ENCODE measurements around the gene DERA.
"Not testable (repeated sequence)": the region's sequence is repeated elsewhere in the genome, so short reads cannot be mapped to it uniquely, and the experiment has no call there.

Gene DERA

DNA sequence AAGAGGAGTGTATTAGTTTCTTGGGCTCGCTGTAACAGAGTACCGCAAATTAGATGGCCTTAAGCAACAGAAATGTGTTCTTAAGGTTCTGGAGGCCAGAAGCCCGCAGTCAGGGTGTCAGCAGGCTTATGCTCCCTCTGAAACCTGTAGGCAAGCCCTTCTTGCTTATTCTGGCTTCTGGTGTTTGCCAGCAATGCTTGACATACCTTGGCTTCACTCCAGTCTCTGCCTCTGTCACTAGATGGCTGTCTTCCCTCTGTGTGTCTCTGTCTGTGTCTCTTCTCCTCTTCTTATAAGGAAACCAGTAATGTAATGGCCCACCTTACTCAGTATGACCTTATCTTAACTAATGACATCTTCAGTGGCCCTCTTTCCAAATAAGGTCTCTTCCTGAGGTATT, 85.1 kb downstream of the DERA start:
- Histone ChIP-seq H3K36me3 (ENCODE audit: control insufficient read depth in 2 of 2, insufficient read depth in 2 of 2, low read length in 2 of 2) (peaks cover 0 to 4% of the 10 kb centered on the region in 2 donors), H3K27ac (ENCODE audit: low read depth in 2 of 2, low read length in 2 of 2) (no peak overlapping the region), H3K9ac (ENCODE audit: low read depth in 1 of 2, low read length in 2 of 2) (no peak overlapping the region), H3K4me1 (ENCODE audit: control insufficient read depth in 2 of 2, insufficient read depth in 2 of 2, low read length in 2 of 2) (peaks cover 2 to 13% of the 10 kb centered on the region in 2 donors), H3K4me3 (ENCODE audit: low read length in 2 of 2) (no peak overlapping the region), H3K9me3 (ENCODE audit: control insufficient read depth in 2 of 2, low read length in 2 of 2) (no peaks in the 10 kb centered on the region), H3K27me3 (ENCODE audit: control insufficient read depth in 2 of 2, insufficient read depth in 2 of 2, low read length in 2 of 2) (no peaks in the 10 kb centered on the region)

DNA sequence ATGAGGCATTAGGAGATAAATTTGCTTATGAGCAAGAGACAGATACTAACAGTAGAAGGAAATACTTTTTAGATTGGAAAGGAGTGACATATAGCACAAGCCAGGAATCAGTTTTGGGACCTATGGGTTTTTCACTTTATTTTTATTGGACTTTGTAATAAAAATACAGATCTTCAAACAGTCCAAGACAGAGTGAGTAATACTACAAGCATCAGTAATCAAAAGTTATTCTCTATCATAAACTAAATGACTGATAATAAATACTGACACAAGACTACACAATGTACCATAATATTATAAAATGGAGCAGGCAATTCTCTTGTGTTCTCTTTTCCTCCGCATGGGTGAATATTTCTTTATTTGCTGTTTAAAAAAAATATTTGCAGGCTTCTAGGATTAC, 85.8 kb downstream of the DERA start:
- Histone ChIP-seq H3K9me3 (ENCODE audit: control insufficient read depth in 2 of 2, low read length in 2 of 2) (no peaks in the 10 kb centered on the region), H3K36me3 (ENCODE audit: control insufficient read depth in 2 of 2, insufficient read depth in 2 of 2, low read length in 2 of 2) (peaks cover 0 to 4% of the 10 kb centered on the region in 2 donors), H3K4me3 (ENCODE audit: low read length in 2 of 2) (no peak overlapping the region), H3K27ac (ENCODE audit: low read depth in 2 of 2, low read length in 2 of 2) (no peak overlapping the region), H3K9ac (ENCODE audit: low read depth in 1 of 2, low read length in 2 of 2) (no peak overlapping the region), H3K27me3 (ENCODE audit: control insufficient read depth in 2 of 2, insufficient read depth in 2 of 2, low read length in 2 of 2) (no peaks in the 10 kb centered on the region), H3K4me1 (ENCODE audit: control insufficient read depth in 2 of 2, insufficient read depth in 2 of 2, low read length in 2 of 2) (peaks cover 2 to 13% of the 10 kb centered on the region in 2 donors)

DNA sequence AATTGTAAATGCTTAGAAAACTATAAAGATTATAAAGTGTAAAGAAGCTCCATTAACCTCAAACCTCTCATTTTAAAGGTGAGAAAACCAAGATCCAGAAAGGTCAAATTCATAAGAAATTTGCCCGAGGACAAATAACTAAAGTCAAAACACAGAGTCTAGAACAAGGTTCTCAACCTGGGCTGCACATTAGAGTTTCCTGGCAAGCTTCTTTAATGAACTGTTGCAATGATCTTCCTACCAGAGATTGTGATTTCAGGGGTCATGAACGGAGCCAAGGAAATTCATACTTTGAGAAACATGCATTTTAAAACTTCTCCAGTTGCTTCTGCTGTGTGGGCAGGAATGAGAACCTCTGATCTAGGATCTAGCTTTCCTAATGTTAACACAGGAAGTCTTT, 86.8 kb downstream of the DERA start:
- no peaks in the 10 kb centered on the region for H3K27me3 ChIP-seq (ENCODE audit: control insufficient read depth in 2 of 2, insufficient read depth in 2 of 2, low read length in 2 of 2)
- H3K4me1 ChIP-seq (ENCODE audit: control insufficient read depth in 2 of 2, insufficient read depth in 2 of 2, low read length in 2 of 2): peaks cover 2 to 13% of the 10 kb centered on the region in 2 donors
- H3K9me3 ChIP-seq (ENCODE audit: control insufficient read depth in 2 of 2, low read length in 2 of 2): no peaks in the 10 kb centered on the region
- H3K36me3 ChIP-seq (ENCODE audit: control insufficient read depth in 2 of 2, insufficient read depth in 2 of 2, low read length in 2 of 2): peaks cover 3 to 4% of the 10 kb centered on the region in 2 donors
- H3K9ac ChIP-seq (ENCODE audit: low read depth in 1 of 2, low read length in 2 of 2): no peak overlapping the region
- no peak overlapping the region for H3K4me3 ChIP-seq (ENCODE audit: low read length in 2 of 2)
- H3K27ac ChIP-seq (ENCODE audit: low read depth in 2 of 2, low read length in 2 of 2): no peak overlapping the region

DNA sequence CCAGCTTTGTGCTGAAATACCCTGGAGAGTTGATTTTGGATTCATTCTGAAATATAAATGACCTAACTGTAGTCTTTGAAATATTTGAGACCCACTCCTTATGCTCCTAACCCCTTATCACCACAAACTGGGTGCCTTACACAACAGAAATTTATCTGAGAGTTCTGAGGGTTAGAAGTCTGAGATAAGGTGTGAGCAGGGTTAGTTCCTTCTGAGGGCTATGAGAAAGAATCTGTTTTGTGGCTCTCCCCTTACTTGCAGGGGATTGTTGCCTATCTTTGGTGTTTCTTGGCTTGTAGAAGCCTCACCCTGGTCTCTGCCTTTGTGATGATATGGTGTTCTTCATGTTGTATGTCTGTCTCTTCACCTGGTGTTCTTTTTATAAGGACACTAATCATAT, 91.7 kb downstream of the DERA start:
- no peak overlapping the region for H3K27ac ChIP-seq (ENCODE audit: low read depth in 2 of 2, low read length in 2 of 2)
- H3K4me3 ChIP-seq (ENCODE audit: low read length in 2 of 2): no peak overlapping the region
- peaks cover 4 to 6% of the 10 kb centered on the region in 2 donors for H3K36me3 ChIP-seq (ENCODE audit: control insufficient read depth in 2 of 2, insufficient read depth in 2 of 2, low read length in 2 of 2)
- no peaks in the 10 kb centered on the region for H3K9me3 ChIP-seq (ENCODE audit: control insufficient read depth in 2 of 2, low read length in 2 of 2)
- H3K27me3 ChIP-seq (ENCODE audit: control insufficient read depth in 2 of 2, insufficient read depth in 2 of 2, low read length in 2 of 2): no peaks in the 10 kb centered on the region
- no peaks in the 10 kb centered on the region for H3K4me1 ChIP-seq (ENCODE audit: control insufficient read depth in 2 of 2, insufficient read depth in 2 of 2, low read length in 2 of 2)
- no peak overlapping the region for H3K9ac ChIP-seq (ENCODE audit: low read depth in 1 of 2, low read length in 2 of 2)

DNA sequence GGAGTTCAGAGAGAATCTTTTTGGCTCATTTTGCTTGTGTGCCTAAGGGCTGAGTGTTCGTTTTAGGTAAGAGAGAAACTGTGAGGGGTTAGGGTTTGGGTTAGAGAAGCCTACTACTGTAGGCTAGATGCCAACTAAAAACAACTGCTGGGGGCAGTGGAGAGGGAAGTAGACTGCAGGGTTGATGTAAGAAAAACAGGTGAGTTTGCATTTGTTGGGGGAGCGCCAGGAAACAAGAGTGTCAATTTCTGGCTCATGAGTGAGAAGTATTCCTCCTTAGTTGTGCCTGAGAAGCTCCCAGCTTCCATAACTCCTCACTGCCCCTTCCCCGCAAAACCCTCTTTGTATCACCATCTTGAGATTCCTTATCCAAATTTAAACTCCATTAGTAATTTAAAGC, 92.3 kb downstream of the DERA start:
- H3K36me3 ChIP-seq (ENCODE audit: control insufficient read depth in 2 of 2, insufficient read depth in 2 of 2, low read length in 2 of 2): peaks cover 4 to 6% of the 10 kb centered on the region in 2 donors
- no peaks in the 10 kb centered on the region for H3K9me3 ChIP-seq (ENCODE audit: control insufficient read depth in 2 of 2, low read length in 2 of 2)
- no peaks in the 10 kb centered on the region for H3K4me1 ChIP-seq (ENCODE audit: control insufficient read depth in 2 of 2, insufficient read depth in 2 of 2, low read length in 2 of 2)
- no peak overlapping the region for H3K9ac ChIP-seq (ENCODE audit: low read depth in 1 of 2, low read length in 2 of 2)
- no peak overlapping the region for H3K4me3 ChIP-seq (ENCODE audit: low read length in 2 of 2)
- H3K27me3 ChIP-seq (ENCODE audit: control insufficient read depth in 2 of 2, insufficient read depth in 2 of 2, low read length in 2 of 2): no peaks in the 10 kb centered on the region
- H3K27ac ChIP-seq (ENCODE audit: low read depth in 2 of 2, low read length in 2 of 2): no peak overlapping the region

DNA sequence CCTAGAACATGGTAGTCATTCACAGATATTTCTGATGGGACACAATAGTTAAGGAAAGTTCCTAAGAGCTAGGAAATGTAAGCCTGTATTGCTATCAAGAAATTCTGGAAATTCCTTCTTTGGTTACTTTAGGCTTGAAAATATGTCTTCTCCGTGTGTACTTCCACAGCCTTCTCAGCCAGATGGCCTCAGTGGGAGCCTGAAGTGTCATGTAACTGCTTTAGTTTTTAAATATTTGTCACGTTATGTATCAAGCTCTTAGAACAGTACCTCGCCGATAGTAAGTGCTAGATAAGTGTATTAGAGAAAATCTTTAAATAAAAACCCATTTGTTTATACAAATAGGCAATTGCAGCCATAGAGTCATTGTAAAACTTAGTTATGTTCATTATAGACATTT, 95.6 kb downstream of the DERA start:
- Histone ChIP-seq H3K36me3 (ENCODE audit: control insufficient read depth in 2 of 2, insufficient read depth in 2 of 2, low read length in 2 of 2) (peaks cover 0 to 10% of the 10 kb centered on the region in 2 donors), H3K9ac (ENCODE audit: low read depth in 1 of 2, low read length in 2 of 2) (no peak overlapping the region), H3K9me3 (ENCODE audit: control insufficient read depth in 2 of 2, low read length in 2 of 2) (no peaks in the 10 kb centered on the region), H3K27ac (ENCODE audit: low read depth in 2 of 2, low read length in 2 of 2) (no peak overlapping the region), H3K4me1 (ENCODE audit: control insufficient read depth in 2 of 2, insufficient read depth in 2 of 2, low read length in 2 of 2) (no peaks in the 10 kb centered on the region), H3K27me3 (ENCODE audit: control insufficient read depth in 2 of 2, insufficient read depth in 2 of 2, low read length in 2 of 2) (no peaks in the 10 kb centered on the region), H3K4me3 (ENCODE audit: low read length in 2 of 2) (no peak overlapping the region)

DNA sequence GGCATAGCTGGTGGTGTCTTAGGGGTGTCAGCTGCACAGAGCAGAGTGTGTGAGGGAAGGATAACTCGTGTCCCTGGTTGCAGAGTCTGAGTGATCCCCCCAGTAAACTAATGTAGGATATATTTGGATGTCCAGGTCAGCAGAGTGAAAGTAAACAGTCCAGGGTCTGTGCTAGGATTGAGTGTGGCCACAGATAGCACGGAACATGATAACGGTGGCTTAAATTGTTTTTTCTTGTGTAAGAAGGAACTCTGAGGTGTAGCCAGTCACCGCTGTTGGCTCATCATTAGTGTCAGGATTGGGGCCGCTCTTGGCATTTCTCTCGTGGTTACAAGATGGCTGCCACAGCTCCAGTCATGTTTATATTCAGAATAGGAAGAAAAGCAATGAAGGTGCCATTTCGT, 97.3 kb downstream of the DERA start:
- H3K9me3 ChIP-seq (ENCODE audit: control insufficient read depth in 2 of 2, low read length in 2 of 2): no peaks in the 10 kb centered on the region
- no peak overlapping the region for H3K27ac ChIP-seq (ENCODE audit: low read depth in 2 of 2, low read length in 2 of 2)
- H3K4me3 ChIP-seq (ENCODE audit: low read length in 2 of 2): no peak overlapping the region
- H3K4me1 ChIP-seq (ENCODE audit: control insufficient read depth in 2 of 2, insufficient read depth in 2 of 2, low read length in 2 of 2): no peaks in the 10 kb centered on the region
- H3K36me3 ChIP-seq (ENCODE audit: control insufficient read depth in 2 of 2, insufficient read depth in 2 of 2, low read length in 2 of 2): peaks cover 0 to 10% of the 10 kb centered on the region in 2 donors
- no peak overlapping the region for H3K9ac ChIP-seq (ENCODE audit: low read depth in 1 of 2, low read length in 2 of 2)
- H3K27me3 ChIP-seq (ENCODE audit: control insufficient read depth in 2 of 2, insufficient read depth in 2 of 2, low read length in 2 of 2): no peaks in the 10 kb centered on the region

DNA sequence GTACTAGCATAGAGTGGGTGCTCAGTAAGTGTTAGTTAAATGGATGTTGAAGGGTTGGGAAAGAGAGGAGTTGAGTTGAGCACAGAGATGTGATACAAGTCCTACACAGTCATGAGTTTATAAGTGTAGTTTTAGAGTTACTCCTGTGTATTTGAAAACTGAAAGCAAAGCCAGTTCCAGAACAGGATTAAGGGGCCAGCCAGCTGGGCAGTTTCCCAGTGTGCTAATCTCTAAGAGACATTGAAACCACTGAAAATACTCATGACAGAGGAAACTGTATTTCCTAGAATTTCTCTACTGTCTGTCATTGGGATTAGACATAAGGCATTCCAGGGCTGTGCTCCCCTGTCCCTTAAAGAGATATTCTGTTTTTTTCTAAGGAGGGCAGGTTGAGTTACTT, 101.0 kb downstream of the DERA start:
- peaks cover 5 to 7% of the 10 kb centered on the region in 2 donors for H3K36me3 ChIP-seq (ENCODE audit: control insufficient read depth in 2 of 2, insufficient read depth in 2 of 2, low read length in 2 of 2)
- H3K4me3 ChIP-seq (ENCODE audit: low read length in 2 of 2): no peak overlapping the region
- peaks cover 0 to 2% of the 10 kb centered on the region in 2 donors for H3K9me3 ChIP-seq (ENCODE audit: control insufficient read depth in 2 of 2, low read length in 2 of 2)
- no peak overlapping the region for H3K9ac ChIP-seq (ENCODE audit: low read depth in 1 of 2, low read length in 2 of 2)
- no peak overlapping the region for H3K27ac ChIP-seq (ENCODE audit: low read depth in 2 of 2, low read length in 2 of 2)
- H3K4me1 ChIP-seq (ENCODE audit: control insufficient read depth in 2 of 2, insufficient read depth in 2 of 2, low read length in 2 of 2): no peaks in the 10 kb centered on the region
- no peaks in the 10 kb centered on the region for H3K27me3 ChIP-seq (ENCODE audit: control insufficient read depth in 2 of 2, insufficient read depth in 2 of 2, low read length in 2 of 2)

DNA sequence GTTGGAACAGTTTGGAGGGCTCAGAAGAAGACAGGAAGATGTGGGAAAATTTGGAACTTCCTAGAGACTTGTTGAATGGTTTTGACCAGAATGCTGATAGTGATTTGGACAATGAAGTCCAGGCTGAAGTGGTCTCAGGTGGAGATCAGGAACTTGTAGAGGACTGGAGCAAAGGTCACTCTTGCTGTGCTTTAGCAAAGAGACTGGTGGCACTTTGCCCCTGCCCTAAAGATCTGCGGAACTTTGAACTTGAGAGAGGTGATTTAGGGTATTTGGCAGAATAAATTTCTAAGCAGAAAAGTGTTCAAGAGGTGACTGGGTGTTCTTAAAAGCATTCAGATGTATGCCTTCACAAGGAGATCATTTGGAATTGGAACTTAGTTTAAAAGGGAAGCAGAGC, 102.6 kb downstream of the DERA start:
- H3K9ac ChIP-seq (ENCODE audit: low read depth in 1 of 2, low read length in 2 of 2); H3K27me3 ChIP-seq (ENCODE audit: control insufficient read depth in 2 of 2, insufficient read depth in 2 of 2, low read length in 2 of 2); H3K4me1 ChIP-seq (ENCODE audit: control insufficient read depth in 2 of 2, insufficient read depth in 2 of 2, low read length in 2 of 2); H3K27ac ChIP-seq (ENCODE audit: low read depth in 2 of 2, low read length in 2 of 2); H3K36me3 ChIP-seq (ENCODE audit: control insufficient read depth in 2 of 2, insufficient read depth in 2 of 2, low read length in 2 of 2); H3K9me3 ChIP-seq (ENCODE audit: control insufficient read depth in 2 of 2, low read length in 2 of 2); H3K4me3 ChIP-seq (ENCODE audit: low read length in 2 of 2): not testable (repeated sequence)

DNA sequence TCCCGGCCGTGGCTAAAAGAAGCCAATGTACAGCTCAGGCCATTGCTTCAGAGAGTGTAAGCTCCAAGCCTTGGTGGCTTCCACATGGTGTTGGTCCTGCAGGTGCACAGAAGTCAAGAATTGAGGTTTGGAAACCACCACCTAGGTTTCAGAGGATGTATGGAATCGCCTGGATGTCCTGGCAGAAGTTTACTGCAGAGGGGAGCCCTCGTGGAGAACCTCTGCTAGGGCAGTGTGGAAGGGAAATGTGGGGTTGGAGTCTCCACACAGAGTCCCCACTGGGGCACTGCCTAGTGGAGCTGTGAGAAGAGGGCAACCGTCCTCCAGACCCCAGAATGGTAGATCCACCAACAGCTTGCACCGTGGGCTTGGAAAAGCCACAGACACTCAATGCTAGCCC, 103.3 kb downstream of the DERA start:
- not testable (repeated sequence) for H3K4me1 ChIP-seq (ENCODE audit: control insufficient read depth in 2 of 2, insufficient read depth in 2 of 2, low read length in 2 of 2); H3K27me3 ChIP-seq (ENCODE audit: control insufficient read depth in 2 of 2, insufficient read depth in 2 of 2, low read length in 2 of 2); H3K27ac ChIP-seq (ENCODE audit: low read depth in 2 of 2, low read length in 2 of 2); H3K9me3 ChIP-seq (ENCODE audit: control insufficient read depth in 2 of 2, low read length in 2 of 2); H3K9ac ChIP-seq (ENCODE audit: low read depth in 1 of 2, low read length in 2 of 2); H3K4me3 ChIP-seq (ENCODE audit: low read length in 2 of 2)
- H3K36me3 ChIP-seq (ENCODE audit: control insufficient read depth in 2 of 2, insufficient read depth in 2 of 2, low read length in 2 of 2): peaks cover 5 to 10% of the 10 kb centered on the region in 2 donors

DNA sequence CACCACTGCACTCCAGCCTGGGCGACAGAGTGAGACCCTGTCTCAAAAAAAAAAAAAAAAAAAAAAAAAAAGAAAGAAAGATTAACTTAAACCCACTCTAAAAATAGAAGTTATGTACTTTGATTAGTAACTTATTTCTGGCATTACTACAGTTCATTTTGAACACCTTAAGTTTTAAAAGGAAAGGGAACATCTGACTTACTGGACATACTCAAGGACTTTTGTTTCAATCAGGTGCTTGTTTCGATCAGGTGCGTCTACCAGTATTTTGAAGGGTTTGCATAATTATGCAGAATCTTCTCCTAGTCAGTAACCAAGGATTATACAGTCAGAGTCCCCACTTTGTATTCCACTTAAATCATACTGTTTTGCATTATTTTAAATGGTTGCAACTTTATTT, 105.6 kb downstream of the DERA start:
- Histone ChIP-seq H3K27me3 (ENCODE audit: control insufficient read depth in 2 of 2, insufficient read depth in 2 of 2, low read length in 2 of 2) (no peaks in the 10 kb centered on the region), H3K4me3 (ENCODE audit: low read length in 2 of 2) (no peak overlapping the region), H3K9me3 (ENCODE audit: control insufficient read depth in 2 of 2, low read length in 2 of 2) (peaks cover 0 to 2% of the 10 kb centered on the region in 2 donors), H3K36me3 (ENCODE audit: control insufficient read depth in 2 of 2, insufficient read depth in 2 of 2, low read length in 2 of 2) (peaks cover 8 to 10% of the 10 kb centered on the region in 2 donors), H3K4me1 (ENCODE audit: control insufficient read depth in 2 of 2, insufficient read depth in 2 of 2, low read length in 2 of 2) (peaks cover 0 to 6% of the 10 kb centered on the region in 2 donors), H3K9ac (ENCODE audit: low read depth in 1 of 2, low read length in 2 of 2) (no peak overlapping the region), H3K27ac (ENCODE audit: low read depth in 2 of 2, low read length in 2 of 2) (no peak overlapping the region)
